Stimulated activated CD4-positive, alpha-beta T cell treated with anti-CD3 and anti-CD28 coated beads, TNF-alpha, amount 100 ng/mL, for 1 hour (primary cell): Measurements from ENCODE around the gene SYNPO2.
"Not testable (repeated sequence)": the region's sequence is repeated elsewhere in the genome, so short reads cannot be mapped to it uniquely, and the experiment has no call there.

Experiments used
- DNase-seq, 3 donors: peaks; one replicate each; pipeline ENCODE4 v3.0.0-alpha.2; 2020; ENCODE audit warnings: low read depth in 3 of 3, low spot score in 1 of 3

The SYNPO2 gene

GRCh38 chr4:118888666-118889311 is at the start of gene SYNPO2:
SYNPO2 (plus strand) TSS chr4:118888854; CDS start chr4:118889037, 183 bp downstream.
- DNase-seq = peak in 1 of 3 donors; percentile 2

- no peak for DNase-seq
These were observed 49.3 kb upstream of the SYNPO2 start for GRCh38 chr4:118839221-118839927.

- DNase-seq = no peak
These were observed 46.6 kb upstream of the SYNPO2 start for GRCh38 chr4:118842055-118842454.

GRCh38 chr4:118843237-118843636 is 45.4 kb upstream of the SYNPO2 start:
- DNase-seq = no peak

GRCh38 chr4:118845552-118846050 is 43.1 kb upstream of the SYNPO2 start:
- DNase-seq = no peak

- no peak for DNase-seq
These were observed 41.7 kb upstream of the SYNPO2 start for GRCh38 chr4:118846979-118847378.

GRCh38 chr4:118848242-118848641 is 40.4 kb upstream of the SYNPO2 start:
- no peak for DNase-seq

- DNase-seq = no peak
These were observed 39.8 kb upstream of the SYNPO2 start for GRCh38 chr4:118848901-118849300.

- DNase-seq = no peak
These were observed 38.7 kb upstream of the SYNPO2 start for GRCh38 chr4:118849867-118850487.

- DNase-seq = no peak
These were observed 38.0 kb upstream of the SYNPO2 start for GRCh38 chr4:118850488-118851173.

- DNase-seq = no peak
These were observed 30.9 kb upstream of the SYNPO2 start for GRCh38 chr4:118857760-118858159.

- no peak for DNase-seq
These were observed 29.9 kb upstream of the SYNPO2 start for GRCh38 chr4:118858779-118859178.

- no peak for DNase-seq
These were observed 23.5 kb upstream of the SYNPO2 start for GRCh38 chr4:118865091-118865708.

GRCh38 chr4:118866442-118866841 is 22.2 kb upstream of the SYNPO2 start:
- no peak for DNase-seq

- no peak for DNase-seq
These were observed 21.2 kb upstream of the SYNPO2 start for GRCh38 chr4:118867311-118868067.

- no peak for DNase-seq
These were observed 18.8 kb upstream of the SYNPO2 start for GRCh38 chr4:118869808-118870342.

GRCh38 chr4:118872181-118872580 is 16.5 kb upstream of the SYNPO2 start:
- DNase-seq = no peak

GRCh38 chr4:118877797-118878196 is 10.9 kb upstream of the SYNPO2 start:
- no peak for DNase-seq

GRCh38 chr4:118878507-118878906 is 10.1 kb upstream of the SYNPO2 start:
- DNase-seq = not testable (repeated sequence)

GRCh38 chr4:118879409-118879808 is 9.2 kb upstream of the SYNPO2 start:
- no peak for DNase-seq
